Measurements from ENCODE around the gene USP36. TPM values are rescaled to one million over a fixed set of nuclear protein-coding genes. Genes with fewer than 3 reads are reported as not detected.

USP36 gene
- total RNA-seq, 1 donor from 2014 or later: 59.0 TPM

GRCh38 chr17:78746263-78746948 lies 94.2 kb downstream of the USP36 start:
- Mint-ChIP-seq H3K27me3 (ENCODE audit: low read depth) (no peaks in the 10 kb centered on the region), H3K36me3 (ENCODE audit: low read depth) (no peaks in the 10 kb centered on the region), H3K4me3 (no peak overlapping the region)

More at GRCh38 chr17:78746263-78746948, 94.2 kb downstream of the USP36 start:
- no peaks in the 10 kb centered on the region for H3K9me3 Mint-ChIP-seq
- no peak for DNase-seq (ENCODE audit: low read depth, low spot score)
- TF ChIP-seq CTCF (conservative IDR thresholded peaks at IDR 0.05): no peak
- H3K4me1 Mint-ChIP-seq: peaks cover 16% of the 10 kb centered on the region
- no peak overlapping the region for H3K27ac Mint-ChIP-seq (ENCODE audit: unreplicated experiment)

Other genes starting within 250 kb of the USP36 start
- 26.8 and 27.7 TPM in 2 replicates for gene CYTH1, start 58.5 kb downstream of the USP36 start, total RNA-seq
- gene CEP295NL, start 62.4 kb upstream of the USP36 start, total RNA-seq: 1.2 TPM in 2 replicates
- 58.5 and 60.2 TPM in 2 replicates for gene TIMP2, start 84.6 kb upstream of the USP36 start, total RNA-seq
- 21.7 and 24.3 TPM in 2 replicates for gene LGALS3BP, start 139.1 kb upstream of the USP36 start, total RNA-seq
- 62.1 and 63.8 TPM in 2 replicates for gene CANT1, start 168.9 kb upstream of the USP36 start, total RNA-seq
- gene C1QTNF1, start 183.4 kb upstream of the USP36 start, total RNA-seq: 0.89 and 1.0 TPM in 2 replicates
- 50.9 and 52.6 TPM in 2 replicates for gene ENGASE, start 234.0 kb upstream of the USP36 start, total RNA-seq